Mucosa of stomach (tissue), 1 donor: ENCODE measurements around the gene LIN37.
"Not testable (repeated sequence)": the region's sequence is repeated elsewhere in the genome, so short reads cannot be mapped to it uniquely, and the experiment has no call there.

Experiments used
- H3K27me3 ChIP-seq: one replicate; pipeline ENCODE4 v1.7.0; 2013; ENCODE audit warnings: mild to moderate bottlenecking, low read length; ENCODE audit not compliant: control insufficient read depth, insufficient read depth
- H3K36me3 ChIP-seq: one replicate; pipeline ENCODE4 v1.7.0; 2013; ENCODE audit warnings: low read length; ENCODE audit not compliant: control insufficient read depth, insufficient read depth
- H3K4me1 ChIP-seq: one replicate; pipeline ENCODE4 v1.7.0; 2013; ENCODE audit warnings: mild to moderate bottlenecking, low read length; ENCODE audit not compliant: control insufficient read depth, insufficient read depth
- H3K4me3 ChIP-seq: one replicate; pipeline ENCODE4 v1.7.0; 2013; ENCODE audit warnings: low read length
- H3K9ac ChIP-seq: one replicate; pipeline ENCODE4 v1.7.0; 2013; ENCODE audit warnings: mild to moderate bottlenecking, low read length, moderate library complexity
- H3K9me3 ChIP-seq: one replicate; pipeline ENCODE4 v1.7.0; 2013; ENCODE audit warnings: mild to moderate bottlenecking, low read length, moderate library complexity; ENCODE audit not compliant: control insufficient read depth
- donor health status: Pancreatic carcinoma.

The LIN37 gene

GRCh38 chr19:35787227-35787799 is 38.9 kb downstream of the LIN37 start:
- Histone ChIP-seq H3K9ac (no peak overlapping the region), H3K36me3 (no peaks in the 10 kb centered on the region), H3K27me3 (no peaks in the 10 kb centered on the region), H3K9me3 (no peaks in the 10 kb centered on the region), H3K4me3 (no peak overlapping the region), H3K4me1 (peaks cover 8% of the 10 kb centered on the region)

DNA sequence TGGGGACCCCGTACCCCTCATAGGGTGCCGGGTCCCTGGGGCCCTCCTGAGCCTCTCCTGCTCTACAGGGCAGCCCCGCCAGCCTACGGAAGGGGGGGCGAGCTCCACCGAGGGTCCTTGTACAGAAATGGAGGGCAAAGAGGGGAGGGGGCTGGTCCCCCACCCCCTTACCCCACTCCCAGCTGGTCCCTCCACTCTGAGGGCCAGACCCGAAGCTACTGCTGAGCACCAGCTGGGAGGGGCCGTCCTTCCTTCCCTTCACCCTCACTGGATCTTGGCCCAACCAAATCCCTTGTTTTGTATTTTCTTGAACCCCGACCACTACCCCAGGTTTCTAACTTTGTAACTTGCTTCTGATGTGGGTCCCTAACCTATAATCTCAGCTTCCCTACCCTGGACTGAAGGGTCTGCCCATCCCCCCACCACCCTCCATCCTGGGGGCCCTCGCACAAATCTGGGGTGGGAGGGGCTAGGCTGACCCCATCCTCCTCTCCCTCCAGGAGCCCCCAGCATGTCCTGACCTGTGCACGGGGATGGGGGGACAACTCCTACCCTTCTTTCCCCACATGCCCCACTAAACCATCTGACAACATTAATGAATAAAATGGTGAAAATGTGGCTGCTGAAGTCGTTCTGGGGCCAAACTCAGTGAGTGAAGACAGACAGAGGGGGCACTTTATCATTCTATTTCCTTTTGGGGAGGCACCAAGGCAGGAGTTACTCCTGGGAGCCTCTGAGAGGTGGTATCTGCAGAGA is 40.0 kb downstream of the LIN37 start:
- Histone ChIP-seq H3K4me1 (peaks cover 17% of the 10 kb centered on the region), H3K9me3 (no peaks in the 10 kb centered on the region), H3K27me3 (no peaks in the 10 kb centered on the region), H3K4me3 (no peak overlapping the region), H3K36me3 (no peaks in the 10 kb centered on the region), H3K9ac (no peak overlapping the region)

- Histone ChIP-seq H3K4me3 (no peak overlapping the region), H3K36me3 (no peaks in the 10 kb centered on the region), H3K27me3 (no peaks in the 10 kb centered on the region), H3K9me3 (no peaks in the 10 kb centered on the region), H3K9ac (no peak overlapping the region), H3K4me1 (peaks cover 23% of the 10 kb centered on the region)
Measured at GRCh38 chr19:35789195-35789977, 41.0 kb downstream of the LIN37 start.

DNA sequence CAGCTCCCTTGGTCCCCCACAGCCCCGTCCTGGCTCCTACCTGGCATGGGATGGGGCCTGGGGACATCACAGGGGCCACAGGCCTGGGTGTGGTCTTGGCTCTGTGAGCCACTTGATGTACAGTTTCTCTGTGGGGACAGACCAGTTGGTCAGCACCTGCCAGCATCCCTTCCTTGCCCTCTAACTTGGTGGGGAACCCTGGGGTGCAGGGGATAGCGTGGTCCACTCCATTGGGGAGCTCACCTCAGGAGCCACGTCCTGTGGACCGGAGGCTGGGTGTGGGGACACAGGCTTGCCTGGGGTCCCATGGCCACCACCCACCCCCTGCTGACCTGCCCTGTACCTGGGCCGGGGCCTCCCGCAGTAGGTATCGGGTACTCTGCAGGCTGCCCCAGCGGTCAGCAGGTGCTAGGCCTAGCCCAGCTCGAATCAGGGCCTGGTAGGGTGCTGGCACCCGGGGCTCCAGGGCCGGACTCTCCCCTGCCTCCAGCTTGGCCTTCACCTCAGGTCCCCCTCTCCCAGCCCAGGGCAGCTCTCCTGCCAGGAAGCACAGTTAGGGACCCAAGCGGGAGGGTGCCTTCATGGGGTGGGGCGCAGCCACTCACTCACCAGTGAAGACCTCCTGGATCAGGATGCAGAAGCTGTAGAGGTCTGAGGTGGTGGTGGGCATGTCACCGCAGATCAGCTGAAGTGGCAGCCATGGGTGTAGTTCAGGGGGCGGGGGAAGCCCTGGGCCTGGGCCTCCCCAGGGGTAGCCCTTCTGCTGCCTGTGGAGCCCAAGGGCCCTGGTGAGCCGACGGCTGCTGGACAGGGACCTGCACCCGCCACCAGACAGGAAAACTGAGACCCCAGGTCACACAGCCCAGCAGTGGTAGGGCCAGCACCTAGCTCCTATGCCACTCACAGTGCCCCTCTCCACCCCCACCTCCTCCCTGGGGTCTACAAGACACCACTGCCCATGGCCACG is 41.9 kb downstream of the LIN37 start:
- no peak overlapping the region for H3K9ac ChIP-seq
- no peaks in the 10 kb centered on the region for H3K36me3 ChIP-seq
- H3K27me3 ChIP-seq, result no peaks in the 10 kb centered on the region

GRCh38 chr19:35790981-35791813 is 42.8 kb downstream of the LIN37 start:
- Histone ChIP-seq H3K4me3 (no peak overlapping the region), H3K36me3 (no peaks in the 10 kb centered on the region), H3K4me1 (peaks cover 23% of the 10 kb centered on the region), H3K9ac (no peak overlapping the region), H3K27me3 (no peaks in the 10 kb centered on the region), H3K9me3 (no peaks in the 10 kb centered on the region)

More for the DNA sequence above, 41.9 kb downstream of the LIN37 start:
- Histone ChIP-seq H3K9me3 (no peaks in the 10 kb centered on the region), H3K4me1 (peaks cover 23% of the 10 kb centered on the region), H3K4me3 (no peak overlapping the region)

DNA sequence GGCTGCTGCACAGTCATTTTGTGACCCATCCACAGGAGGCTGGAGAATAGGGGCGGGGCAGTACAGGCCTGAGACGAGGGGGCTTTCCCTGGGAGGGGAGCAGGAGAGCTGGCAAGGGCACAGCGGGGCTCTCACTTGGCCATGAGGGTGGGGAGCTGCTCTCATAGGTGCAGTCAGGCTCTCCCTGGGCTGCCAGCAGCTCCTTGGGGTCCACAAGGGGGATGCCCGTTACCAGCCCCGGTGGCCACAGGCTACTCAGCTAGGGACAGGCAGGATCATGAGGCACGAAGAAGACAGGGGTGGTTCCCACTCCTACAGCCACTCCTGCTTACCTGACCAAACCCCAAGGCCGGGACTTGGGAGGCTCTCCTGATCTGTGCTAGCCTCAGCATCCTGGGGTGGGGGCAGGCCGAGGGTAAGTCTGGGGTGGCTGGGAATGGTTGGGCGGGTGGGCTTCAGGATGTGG is 43.5 kb downstream of the LIN37 start:
- no peak overlapping the region for H3K9ac ChIP-seq

DNA sequence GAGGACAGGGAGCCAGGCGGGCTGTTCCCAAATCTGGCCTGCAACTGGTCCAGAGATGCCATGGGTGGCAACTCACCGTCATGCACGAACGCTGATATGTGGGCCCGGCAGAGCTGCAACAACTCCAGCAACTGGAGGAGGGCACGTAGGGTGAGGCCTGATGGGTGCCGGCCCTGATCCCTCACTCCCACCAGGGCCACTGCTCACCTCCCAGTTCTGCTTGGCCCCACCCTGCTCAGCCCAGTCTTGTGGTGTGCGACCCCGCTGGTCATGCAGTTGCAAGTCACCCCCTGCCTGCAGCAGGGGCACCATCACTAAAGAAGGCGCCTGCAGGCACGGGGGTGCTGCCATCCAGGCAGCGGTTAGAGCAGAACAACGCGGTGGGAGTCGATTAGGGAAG is 43.9 kb downstream of the LIN37 start:
- no peak overlapping the region for H3K9ac ChIP-seq

More for the DNA sequence above, 43.5 kb downstream of the LIN37 start:
- Histone ChIP-seq H3K36me3 (no peaks in the 10 kb centered on the region), H3K4me3 (no peak overlapping the region), H3K27me3 (peaks cover 5% of the 10 kb centered on the region), H3K9me3 (no peaks in the 10 kb centered on the region), H3K4me1 (peaks cover 23% of the 10 kb centered on the region)

DNA sequence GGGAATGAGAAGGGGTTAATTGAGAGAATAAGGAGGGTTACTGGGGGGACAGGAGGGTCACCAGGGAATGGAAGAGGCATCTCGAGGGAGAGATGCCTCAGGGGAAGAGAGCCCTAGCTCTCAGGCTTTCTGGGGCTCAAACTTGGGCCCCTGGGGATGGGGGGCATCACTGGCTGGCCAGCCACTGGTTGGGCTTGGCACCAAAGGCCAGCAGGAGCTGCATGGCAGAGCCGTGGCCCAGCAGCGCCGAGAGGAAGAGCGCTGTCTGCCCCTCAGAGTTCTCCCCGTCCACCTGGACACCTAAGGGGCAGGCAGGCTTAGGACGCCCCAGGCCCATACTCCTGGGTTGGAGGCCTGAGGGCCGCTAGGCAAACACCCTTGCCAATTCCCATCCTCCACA is 44.5 kb downstream of the LIN37 start:
- Histone ChIP-seq H3K9me3 (no peaks in the 10 kb centered on the region), H3K27me3 (peaks cover 14% of the 10 kb centered on the region), H3K4me3 (no peak overlapping the region), H3K9ac (no peak overlapping the region), H3K4me1 (peaks cover 23% of the 10 kb centered on the region), H3K36me3 (no peaks in the 10 kb centered on the region)

More for the DNA sequence above, 43.9 kb downstream of the LIN37 start:
- Histone ChIP-seq H3K36me3 (no peaks in the 10 kb centered on the region), H3K4me1 (peaks cover 23% of the 10 kb centered on the region), H3K4me3 (no peak overlapping the region), H3K9me3 (no peaks in the 10 kb centered on the region), H3K27me3 (peaks cover 10% of the 10 kb centered on the region)

GRCh38 chr19:35793381-35794165 is 45.2 kb downstream of the LIN37 start:
- Histone ChIP-seq H3K4me3 (no peak overlapping the region), H3K36me3 (no peaks in the 10 kb centered on the region), H3K4me1 (peaks cover 23% of the 10 kb centered on the region), H3K27me3 (peaks cover 20% of the 10 kb centered on the region), H3K9me3 (no peaks in the 10 kb centered on the region), H3K9ac (no peak overlapping the region)

GRCh38 chr19:35795564-35795963 is 47.2 kb downstream of the LIN37 start:
- not testable (repeated sequence) for H3K4me3 ChIP-seq, H3K9me3 ChIP-seq, H3K36me3 ChIP-seq, H3K9ac ChIP-seq
- Histone ChIP-seq H3K27me3 (peaks cover 20% of the 10 kb centered on the region), H3K4me1 (peaks cover 23% of the 10 kb centered on the region)
